ENCODE data around the gene IL19. TPM values are rescaled to one million over a fixed set of nuclear protein-coding genes. Genes with fewer than 3 reads are reported as not detected.
A peak's percentile ranks its signal among the peaks of the same experiment; 100 is the strongest.

IL19 gene
- total and polyA plus RNA-seq, 9 of the 15 experiments (the other 6 are each of a cell fraction or from before 2014, with no cell fraction given) = not detected

GRCh38 chr1:206772243-206772937, 1.8 kb downstream of the IL19 start, which contains the start of gene IL10:
TSS of gene IL10 (minus strand) at chr1:206772494. CDS start at chr1:206772435, 59 bp downstream.
- no TSS peak for BruUV-seq (replicated peaks)
- WGBS (ENCODE audit: insufficient coverage, low coverage, missing lambda C conversion rate) = 9% methylated on average over 8 of the region's 8 CpGs
- H3K9ac ChIP-seq (ENCODE audit: insufficient read depth in 1 of 2, low read depth in 2 of 2, low read length in 2 of 2) = no peak within 1 kb of the TSS
- no peaks in the 10 kb centered on the region for H3K9me3 ChIP-seq (replicated peaks; ENCODE audit: control insufficient read depth, insufficient read depth, low read depth, low read length)
- no peak within 1 kb of the TSS for H2AFZ ChIP-seq (ENCODE audit: low read depth, low read length)
- no peaks in the 10 kb centered on the region for H3K36me3 ChIP-seq (ENCODE audit: control insufficient read depth, insufficient read depth, low read length)
- DNase-seq (ENCODE audit: extremely low read depth in 1 of 4, low spot score in 3 of 4) (no peak), FAIRE-seq (no peak), ATAC-seq (no peak)
- H3K4me2 ChIP-seq (ENCODE audit: insufficient read depth, low read length) = no peak within 1 kb of the TSS
- no peaks in the 10 kb centered on the region for H4K20me1 ChIP-seq (replicated peaks; ENCODE audit: control insufficient read depth, insufficient read depth, low read length)
- H3K9me1 ChIP-seq (ENCODE audit: control insufficient read depth, insufficient read depth, low read length) = no peaks in the 10 kb centered on the region
- intact Hi-C loops (cut with micrococcal nuclease) (no loop called here), in situ Hi-C loops (cut with MboI) (no loop called here)
- peaks cover 36 to 70% of the 10 kb centered on the region in 2 experiments for H3K27me3 ChIP-seq (ENCODE audit: control insufficient read depth in 2 of 2, insufficient read depth in 2 of 2, low read length in 2 of 2)
- no peak within 1 kb of the TSS for H3K27ac ChIP-seq (ENCODE audit: extremely low read depth, low read depth, low read length)
- POLR2A ChIA-PET = interaction anchor here (0.7 to 1.0 kb wide), 4 partner anchors 13 to 1047 kb away, joined by 3 to 5 read pairs (median 3); no protein-coding TSS in a partner anchor
- H3K4me1 ChIP-seq (replicated peaks in 1 of 2; ENCODE audit: control insufficient read depth in 2 of 2, insufficient read depth in 2 of 2, low read length in 2 of 2) = peaks cover 0 to 18% of the 10 kb centered on the region in 2 experiments; a peak in 3 of 5 replicates
- CTCF ChIA-PET (ENCODE audit: low intra/inter-chr PET ratio) = no interaction called here
- no peak within 1 kb of the TSS for H3K4me3 ChIP-seq
- H3K79me2 ChIP-seq (ENCODE audit: control insufficient read depth, insufficient read depth, low read length) = no peaks in the 10 kb centered on the region
- no peak for TF ChIP-seq RNF2 (IDR thresholded peaks at IDR 0.05)
- TF ChIP-seq TAF15 (IDR thresholded peaks at IDR 0.05; ENCODE audit: low read depth, low read length) = no peak
- no peak for TF ChIP-seq ZNF274 (IDR thresholded peaks at IDR 0.05; ENCODE audit: borderline replicate concordance, low read depth, low read length)
- TF ChIP-seq ZNF316 (IDR thresholded peaks at IDR 0.05) = peak; percentile 96
- no peak for TF ChIP-seq E2F3 (CRISPR knock-in tag; IDR thresholded peaks at IDR 0.05)
- TF ChIP-seq ETV6 (IDR thresholded peaks at IDR 0.05; ENCODE audit: borderline replicate concordance in 1 of 2, low read depth in 2 of 2, low read length in 1 of 2) = no peak
- no peak for TF ChIP-seq ETV6 (CRISPR knock-in tag; IDR thresholded peaks at IDR 0.05; ENCODE audit: borderline replicate concordance)
- TF ChIP-seq SNIP1 (IDR thresholded peaks at IDR 0.05; ENCODE audit: low read depth) = no peak
- no peak for TF ChIP-seq NR1H2 (CRISPR knock-in tag; IDR thresholded peaks at IDR 0.05)
- no peak for TF ChIP-seq ZNF445 (CRISPR knock-in tag; IDR thresholded peaks at IDR 0.05; ENCODE audit: low read depth)
- no peak for TF ChIP-seq USF2 (CRISPR knock-in tag; IDR thresholded peaks at IDR 0.05)
- TF ChIP-seq HDAC3 (IDR thresholded peaks at IDR 0.05; ENCODE audit: borderline replicate concordance, partially characterized antibody) = no peak
- TF ChIP-seq MAFF (IDR thresholded peaks at IDR 0.05; ENCODE audit: low read length) = peak; percentile 96
- TF ChIP-seq HIVEP1 (CRISPR knock-in tag; IDR thresholded peaks at IDR 0.05) = no peak
- TF ChIP-seq MAFG (tag; conservative IDR thresholded peaks at IDR 0.05) = peak; percentile 94
- TF ChIP-seq U2AF1 (optimal IDR thresholded peaks at IDR 0.05; ENCODE audit: low read depth, low read length) = no peak
- no peak for TF ChIP-seq ZNF584 (CRISPR knock-in tag; IDR thresholded peaks at IDR 0.05; ENCODE audit: low read depth)
- TF ChIP-seq ZNF311 (CRISPR knock-in tag; IDR thresholded peaks at IDR 0.05) = no peak
- TF ChIP-seq NFIC (IDR thresholded peaks at IDR 0.05) = no peak
- TF ChIP-seq TFE3 (CRISPR knock-in tag; IDR thresholded peaks at IDR 0.05) = no peak
- no peak for TF ChIP-seq VEZF1 (CRISPR knock-in tag; IDR thresholded peaks at IDR 0.05)
- no peak for TF ChIP-seq MTA2 (IDR thresholded peaks at IDR 0.05; ENCODE audit: low read depth)

All from K562 (cell line).